Loucy (cell line): Measurements from ENCODE around the gene MACF1.

ENCODE experiments used
- EZH2phosphoT487 ChIP-seq: fragments of 200-600 bp; IDR thresholded peaks from 2 replicates; pipeline ENCODE4 v1.6.1; 2018; ENCODE audit warnings: antibody characterized with exemption, mild to moderate bottlenecking, moderate library complexity, borderline replicate concordance
- TF ChIP-seq, protein P1 (sequence below): fragments of 200-600 bp; sonication (generic); conservative IDR thresholded peaks from 2 replicates; pipeline ENCODE4 v1.5.1; 2014; ENCODE audit warnings: mild to moderate bottlenecking, antibody characterized with exemption, low read length

DNA sequence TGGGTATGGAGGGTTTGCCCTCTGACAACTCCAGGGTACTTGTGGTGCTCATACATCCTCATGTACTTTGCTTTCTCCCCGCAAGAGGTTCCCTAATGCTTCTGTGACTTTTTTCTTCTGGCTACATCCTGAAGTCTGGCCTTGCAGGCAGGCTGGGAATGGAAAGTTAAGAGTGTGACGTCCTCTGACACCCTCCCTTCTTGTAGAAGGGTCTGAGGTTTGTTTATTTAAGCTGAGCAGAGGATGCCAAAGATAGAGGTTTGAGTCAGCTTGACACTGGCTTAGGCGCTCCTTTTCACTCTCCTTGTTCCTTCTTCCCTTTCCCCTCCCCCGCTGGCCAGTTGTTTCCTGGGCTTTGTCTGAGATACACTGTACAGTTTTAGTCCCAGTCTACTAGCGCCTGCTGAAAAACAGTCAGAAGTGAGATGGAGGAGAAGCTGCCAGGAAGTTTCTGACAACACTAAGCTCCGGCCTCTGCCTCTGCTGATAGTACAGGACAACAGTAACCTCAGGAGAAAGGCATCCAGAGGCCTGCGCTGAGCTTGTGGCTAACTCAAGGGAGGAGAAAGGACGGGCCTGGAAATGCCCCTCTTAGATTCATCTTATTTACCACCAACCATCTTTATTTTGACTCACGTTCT lies at the start of gene MACF1:
- TF ChIP-seq, protein P1, sequence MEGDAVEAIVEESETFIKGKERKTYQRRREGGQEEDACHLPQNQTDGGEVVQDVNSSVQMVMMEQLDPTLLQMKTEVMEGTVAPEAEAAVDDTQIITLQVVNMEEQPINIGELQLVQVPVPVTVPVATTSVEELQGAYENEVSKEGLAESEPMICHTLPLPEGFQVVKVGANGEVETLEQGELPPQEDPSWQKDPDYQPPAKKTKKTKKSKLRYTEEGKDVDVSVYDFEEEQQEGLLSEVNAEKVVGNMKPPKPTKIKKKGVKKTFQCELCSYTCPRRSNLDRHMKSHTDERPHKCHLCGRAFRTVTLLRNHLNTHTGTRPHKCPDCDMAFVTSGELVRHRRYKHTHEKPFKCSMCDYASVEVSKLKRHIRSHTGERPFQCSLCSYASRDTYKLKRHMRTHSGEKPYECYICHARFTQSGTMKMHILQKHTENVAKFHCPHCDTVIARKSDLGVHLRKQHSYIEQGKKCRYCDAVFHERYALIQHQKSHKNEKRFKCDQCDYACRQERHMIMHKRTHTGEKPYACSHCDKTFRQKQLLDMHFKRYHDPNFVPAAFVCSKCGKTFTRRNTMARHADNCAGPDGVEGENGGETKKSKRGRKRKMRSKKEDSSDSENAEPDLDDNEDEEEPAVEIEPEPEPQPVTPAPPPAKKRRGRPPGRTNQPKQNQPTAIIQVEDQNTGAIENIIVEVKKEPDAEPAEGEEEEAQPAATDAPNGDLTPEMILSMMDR, result peak; percentile 40; the same call in 1 of the 2 replicates
- no peak for TF ChIP-seq EZH2phosphoT487
